HL-60 (cell line): Measurements from ENCODE around the gene CANT1.

Experiments used
- DNase-seq, 2 experiments: peaks; one replicate each; pipeline ENCODE4 v3.0.0-alpha.2; 2010 to 2020; ENCODE audit warnings: low read depth in 1 of 2, low spot score in 1 of 2
- H3K27ac ChIP-seq: fragments of 250-450 bp; sonication (Bioruptor Pico); replicated peaks from 2 replicates; pipeline ENCODE4 v1.5.1; 2020; ENCODE audit warnings: mild to moderate bottlenecking, moderate library complexity
- H3K27me3 ChIP-seq: fragments of 250-450 bp; sonication (Bioruptor Pico); 2 replicates; pipeline ENCODE4 v1.5.1; 2021; ENCODE audit warnings: mild to moderate bottlenecking, moderate library complexity; ENCODE audit not compliant: insufficient read depth, poor library complexity, severe bottlenecking
- H3K4me3 ChIP-seq: replicated peaks from 2 replicates; pipeline ENCODE4 v1.5.1; 2011; ENCODE audit warnings: mild to moderate bottlenecking, control low read depth, low read length; ENCODE audit not compliant: insufficient read depth
- GABPA ChIP-seq: IDR thresholded peaks from 2 replicates; pipeline ENCODE4 v1.6.1; 2012; ENCODE audit warnings: low read depth
- POLR2AphosphoS5 ChIP-seq: IDR thresholded peaks from 2 replicates; pipeline ENCODE4 v1.6.1; 2012; ENCODE audit warnings: low read depth
- SPI1 ChIP-seq: IDR thresholded peaks from 2 replicates; pipeline ENCODE4 v1.6.1; 2012; ENCODE audit warnings: low read depth, mild to moderate bottlenecking, borderline replicate concordance
- TF ChIP-seq, protein P1 (sequence below): IDR thresholded peaks from one replicate; pipeline ENCODE4 v1.5.1; 2011; ENCODE audit warnings: low read length, control low read depth, inconsistent platforms; ENCODE audit not compliant: insufficient read depth
- TF ChIP-seq, protein P2 (sequence below): IDR thresholded peaks from 2 replicates; pipeline ENCODE4 v1.6.1; 2012; ENCODE audit warnings: low read depth; ENCODE audit not compliant: insufficient replicate concordance

CANT1 gene

GRCh38 chr17:78973792-78974520 is 35.6 kb downstream of the CANT1 start:
- H3K4me3 ChIP-seq, result no peak overlapping the region
- H3K27me3 ChIP-seq, result no peaks in the 10 kb centered on the region
- no peak overlapping the region for H3K27ac ChIP-seq
- no peak for TF ChIP-seq GABPA
- TF ChIP-seq, protein P1, sequence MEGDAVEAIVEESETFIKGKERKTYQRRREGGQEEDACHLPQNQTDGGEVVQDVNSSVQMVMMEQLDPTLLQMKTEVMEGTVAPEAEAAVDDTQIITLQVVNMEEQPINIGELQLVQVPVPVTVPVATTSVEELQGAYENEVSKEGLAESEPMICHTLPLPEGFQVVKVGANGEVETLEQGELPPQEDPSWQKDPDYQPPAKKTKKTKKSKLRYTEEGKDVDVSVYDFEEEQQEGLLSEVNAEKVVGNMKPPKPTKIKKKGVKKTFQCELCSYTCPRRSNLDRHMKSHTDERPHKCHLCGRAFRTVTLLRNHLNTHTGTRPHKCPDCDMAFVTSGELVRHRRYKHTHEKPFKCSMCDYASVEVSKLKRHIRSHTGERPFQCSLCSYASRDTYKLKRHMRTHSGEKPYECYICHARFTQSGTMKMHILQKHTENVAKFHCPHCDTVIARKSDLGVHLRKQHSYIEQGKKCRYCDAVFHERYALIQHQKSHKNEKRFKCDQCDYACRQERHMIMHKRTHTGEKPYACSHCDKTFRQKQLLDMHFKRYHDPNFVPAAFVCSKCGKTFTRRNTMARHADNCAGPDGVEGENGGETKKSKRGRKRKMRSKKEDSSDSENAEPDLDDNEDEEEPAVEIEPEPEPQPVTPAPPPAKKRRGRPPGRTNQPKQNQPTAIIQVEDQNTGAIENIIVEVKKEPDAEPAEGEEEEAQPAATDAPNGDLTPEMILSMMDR, result no peak
- TF ChIP-seq SPI1, result no peak
- TF ChIP-seq POLR2AphosphoS5, result no peak
- DNase-seq, result no peak

DNA sequence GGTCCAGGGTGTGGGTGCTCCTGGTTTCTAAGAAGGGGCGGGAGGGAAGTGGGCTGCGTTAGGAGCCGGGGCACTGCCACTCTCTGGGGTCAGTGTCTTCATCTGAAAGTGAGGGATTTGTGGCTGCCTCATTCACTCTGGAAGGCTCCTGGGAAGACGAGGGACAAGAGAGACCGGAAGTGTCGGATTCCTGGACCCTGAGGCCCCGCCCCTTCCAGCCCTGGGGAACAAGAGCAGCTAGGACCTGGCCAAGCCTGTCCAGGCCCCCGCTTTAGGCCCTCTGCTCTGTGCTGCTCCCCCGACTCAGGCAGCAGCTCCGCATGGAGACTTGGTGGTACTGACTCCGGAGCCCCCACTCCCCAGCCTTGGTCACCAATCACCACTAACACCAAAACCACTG is 36.4 kb downstream of the CANT1 start:
- Histone ChIP-seq H3K4me3 (no peak overlapping the region), H3K27me3 (no peaks in the 10 kb centered on the region), H3K27ac (no peak overlapping the region)
- TF ChIP-seq, protein P1, result no peak
- TF ChIP-seq POLR2AphosphoS5 (no peak), GABPA (no peak), SPI1 (no peak)
- TF ChIP-seq, protein P2, sequence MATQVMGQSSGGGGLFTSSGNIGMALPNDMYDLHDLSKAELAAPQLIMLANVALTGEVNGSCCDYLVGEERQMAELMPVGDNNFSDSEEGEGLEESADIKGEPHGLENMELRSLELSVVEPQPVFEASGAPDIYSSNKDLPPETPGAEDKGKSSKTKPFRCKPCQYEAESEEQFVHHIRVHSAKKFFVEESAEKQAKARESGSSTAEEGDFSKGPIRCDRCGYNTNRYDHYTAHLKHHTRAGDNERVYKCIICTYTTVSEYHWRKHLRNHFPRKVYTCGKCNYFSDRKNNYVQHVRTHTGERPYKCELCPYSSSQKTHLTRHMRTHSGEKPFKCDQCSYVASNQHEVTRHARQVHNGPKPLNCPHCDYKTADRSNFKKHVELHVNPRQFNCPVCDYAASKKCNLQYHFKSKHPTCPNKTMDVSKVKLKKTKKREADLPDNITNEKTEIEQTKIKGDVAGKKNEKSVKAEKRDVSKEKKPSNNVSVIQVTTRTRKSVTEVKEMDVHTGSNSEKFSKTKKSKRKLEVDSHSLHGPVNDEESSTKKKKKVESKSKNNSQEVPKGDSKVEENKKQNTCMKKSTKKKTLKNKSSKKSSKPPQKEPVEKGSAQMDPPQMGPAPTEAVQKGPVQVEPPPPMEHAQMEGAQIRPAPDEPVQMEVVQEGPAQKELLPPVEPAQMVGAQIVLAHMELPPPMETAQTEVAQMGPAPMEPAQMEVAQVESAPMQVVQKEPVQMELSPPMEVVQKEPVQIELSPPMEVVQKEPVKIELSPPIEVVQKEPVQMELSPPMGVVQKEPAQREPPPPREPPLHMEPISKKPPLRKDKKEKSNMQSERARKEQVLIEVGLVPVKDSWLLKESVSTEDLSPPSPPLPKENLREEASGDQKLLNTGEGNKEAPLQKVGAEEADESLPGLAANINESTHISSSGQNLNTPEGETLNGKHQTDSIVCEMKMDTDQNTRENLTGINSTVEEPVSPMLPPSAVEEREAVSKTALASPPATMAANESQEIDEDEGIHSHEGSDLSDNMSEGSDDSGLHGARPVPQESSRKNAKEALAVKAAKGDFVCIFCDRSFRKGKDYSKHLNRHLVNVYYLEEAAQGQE, result no peak
- DNase-seq, result no peak

DNA sequence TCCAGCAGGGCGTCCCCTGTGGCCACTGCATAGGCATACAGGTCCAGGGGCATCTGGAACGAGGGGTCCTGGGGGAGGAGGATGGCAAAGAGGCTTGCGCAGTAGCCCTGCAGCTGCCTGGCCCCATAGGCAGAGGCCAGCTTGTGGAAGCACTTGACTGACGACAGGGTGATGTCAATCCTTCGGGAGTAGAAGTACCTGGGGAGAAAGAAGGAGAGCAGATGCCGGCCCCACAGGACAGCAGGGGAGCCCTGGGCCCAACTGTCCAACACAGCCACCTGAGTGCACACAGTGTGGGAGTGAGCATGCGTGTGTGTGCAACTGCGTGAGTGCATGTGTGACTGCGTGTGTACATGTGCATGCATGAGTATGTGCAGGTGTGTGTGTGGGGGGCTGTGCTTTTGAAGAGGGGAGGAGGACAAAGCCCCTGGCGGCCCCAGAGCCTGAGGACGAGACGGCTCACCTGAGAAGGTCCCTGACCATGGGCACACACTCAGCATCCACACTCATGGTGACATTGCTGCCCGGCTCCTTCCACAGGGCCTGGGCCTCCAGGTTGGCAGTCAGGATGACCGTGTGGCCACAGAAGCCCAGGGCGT is 37.0 kb downstream of the CANT1 start:
- Histone ChIP-seq H3K4me3 (no peak overlapping the region), H3K27ac (no peak overlapping the region), H3K27me3 (no peaks in the 10 kb centered on the region)
- no peak for DNase-seq
- no peak for TF ChIP-seq POLR2AphosphoS5

- Histone ChIP-seq H3K27ac (no peak overlapping the region), H3K4me3 (no peak overlapping the region), H3K27me3 (no peaks in the 10 kb centered on the region)
- DNase-seq, result no peak
- TF ChIP-seq, protein P2, result no peak
- TF ChIP-seq, protein P1, result no peak
- TF ChIP-seq SPI1, result no peak
- no peak for TF ChIP-seq GABPA
- TF ChIP-seq POLR2AphosphoS5, result no peak
Observed at GRCh38 chr17:78971756-78972506, 37.6 kb downstream of the CANT1 start.
